Ascending aorta (tissue), 2 donors: Measurements from ENCODE around the gene S100A6. TPM values are rescaled to one million over a fixed set of nuclear protein-coding genes. Genes with fewer than 3 reads are reported as not detected.

Experiments
- DNase-seq, 2 donors: peaks; one replicate each; pipeline ENCODE4 v3.0.0-alpha.2; 2019; ENCODE audit warnings: low spot score in 2 of 2
- H3K27ac ChIP-seq, 2 donors: fragments of 200-600 bp; sonication (generic); one replicate each; pipeline ENCODE4 v1.5.1; 2016 to 2017; ENCODE audit warnings: mild to moderate bottlenecking in 1 of 2
- H3K27me3 ChIP-seq: fragments of 200-600 bp; sonication (generic); one replicate; pipeline ENCODE4 v1.5.1; 2017
- H3K36me3 ChIP-seq, 2 donors: fragments of 200-600 bp; sonication (generic); one replicate each; pipeline ENCODE4 v1.5.1; 2016
- H3K4me1 ChIP-seq, 2 donors: fragments of 200-600 bp; sonication (generic); one replicate each; pipeline ENCODE4 v1.5.1; 2016 to 2017; ENCODE audit warnings: mild to moderate bottlenecking in 1 of 2
- H3K4me3 ChIP-seq, 2 donors: fragments of 200-600 bp; sonication (generic); one replicate each; pipeline ENCODE4 v1.5.1; 2016 to 2017; ENCODE audit warnings: mild to moderate bottlenecking in 1 of 2
- H3K9me3 ChIP-seq, 2 donors: fragments of 200-600 bp; sonication (generic); one replicate each; pipeline ENCODE4 v1.5.1; 2016
- CTCF ChIP-seq, 3 experiments: fragments of 200-600 bp in 2 of 3; fragments of 450-650 bp in 1 of 3; sonication (generic) in 2 of 3; IDR thresholded peaks; one replicate each; pipeline ENCODE4 v1.5.1; 2016 to 2019; ENCODE audit warnings: antibody characterized with exemption in 3 of 3, mild to moderate bottlenecking in 1 of 3, moderate library complexity in 1 of 3
- intact Hi-C: fragments of 100-400 bp; cut with DNase I; formaldehyde crosslinking; loops from one replicate; pipeline ENCODE4 v1.15.1; 2023
- total RNA-seq: library from RNA; depleted of rRNA; stranded (reverse); fragments of >200 nt; gene quantifications from one replicate; pipeline ENCODE4 v1.1.0, GENCODE V29; 2016

S100A6 gene
- total RNA-seq, 1 donor from 2014 or later: 336 TPM

GRCh38 chr1:153493343-153493960, 42.3 kb downstream of the S100A6 start:
- no peaks in the 10 kb centered on the region for H3K9me3 ChIP-seq
- no peaks in the 10 kb centered on the region for H3K36me3 ChIP-seq
- no peaks in the 10 kb centered on the region for H3K27me3 ChIP-seq
- no peak for DNase-seq
- H3K4me1 ChIP-seq: peaks cover 18 to 47% of the 10 kb centered on the region in 2 donors
- no peak for TF ChIP-seq CTCF (IDR thresholded peaks at IDR 0.05)
- no peak overlapping the region for H3K4me3 ChIP-seq
- intact Hi-C loops: no loop called here
- H3K27ac ChIP-seq: peak overlapping the region; percentile 95 to 97

- no peaks in the 10 kb centered on the region for H3K36me3 ChIP-seq
- no peaks in the 10 kb centered on the region for H3K27me3 ChIP-seq
- TF ChIP-seq CTCF (IDR thresholded peaks at IDR 0.05): no peak
- peaks cover 18 to 54% of the 10 kb centered on the region in 2 donors for H3K4me1 ChIP-seq
- DNase-seq: peak; percentile 65 to 96
- peak overlapping the region; percentile 95 to 97 for H3K27ac ChIP-seq
- H3K4me3 ChIP-seq: peak overlapping the region in 1 of 2 donors; percentile 4
- H3K9me3 ChIP-seq: no peaks in the 10 kb centered on the region
- intact Hi-C loops: loop anchor here (2.0 kb wide), 1 partner anchor 16 kb away; no protein-coding TSS in a partner anchor
Observed at GRCh38 chr1:153490272-153491051, 45.3 kb downstream of the S100A6 start.

- Histone ChIP-seq H3K27me3 (no peaks in the 10 kb centered on the region), H3K27ac (peak overlapping the region; percentile 95 to 97), H3K4me3 (no peak overlapping the region), H3K4me1 (peaks cover 18 to 50% of the 10 kb centered on the region in 2 donors), H3K36me3 (no peaks in the 10 kb centered on the region), H3K9me3 (no peaks in the 10 kb centered on the region)
- TF ChIP-seq CTCF (IDR thresholded peaks at IDR 0.05): no peak
- intact Hi-C loops: loop anchor here (5.0 kb wide), 1 partner anchor 459 kb away; the partner anchor contains the start of gene DENND4B
- DNase-seq: peak; percentile 54 to 94
Observed at GRCh38 chr1:153488731-153489130, 47.1 kb downstream of the S100A6 start.

GRCh38 chr1:153487707-153488106, 48.1 kb downstream of the S100A6 start:
- H3K4me1 ChIP-seq: peaks cover 18 to 42% of the 10 kb centered on the region in 2 donors
- intact Hi-C loops: loop anchor here (5.0 kb wide), 1 partner anchor 460 kb away; the partner anchor contains the start of gene DENND4B
- TF ChIP-seq CTCF (IDR thresholded peaks at IDR 0.05): no peak

GRCh38 chr1:153485863-153486262, 49.9 kb downstream of the S100A6 start:
- DNase-seq: no peak
- Histone ChIP-seq H3K9me3 (no peaks in the 10 kb centered on the region), H3K4me3 (no peak overlapping the region), H3K27me3 (no peaks in the 10 kb centered on the region), H3K27ac (no peak overlapping the region), H3K4me1 (peaks cover 8 to 29% of the 10 kb centered on the region in 2 donors), H3K36me3 (no peaks in the 10 kb centered on the region)
- intact Hi-C loops: loop anchor here (5.0 kb wide), 1 partner anchor 461 kb away; the partner anchor contains the start of gene DENND4B
- no peak for TF ChIP-seq CTCF (IDR thresholded peaks at IDR 0.05)

More at GRCh38 chr1:153487707-153488106, 48.1 kb downstream of the S100A6 start:
- no peak for DNase-seq
- Histone ChIP-seq H3K27me3 (no peaks in the 10 kb centered on the region), H3K36me3 (no peaks in the 10 kb centered on the region), H3K9me3 (no peaks in the 10 kb centered on the region), H3K27ac (peak overlapping the region; percentile 95 to 97), H3K4me3 (no peak overlapping the region)

Other genes starting within 250 kb of the S100A6 start
- gene PGLYRP3, start 223.0 kb downstream of the S100A6 start, total RNA-seq: not detected
- not detected for gene PGLYRP4, start 187.2 kb downstream of the S100A6 start, total RNA-seq
- gene S100A9, start 178.1 kb downstream of the S100A6 start, total RNA-seq: 764 TPM
- not detected for gene S100A12, start 160.4 kb downstream of the S100A6 start, total RNA-seq
- 33.5 TPM for gene S100A8, start 144.9 kb downstream of the S100A6 start, total RNA-seq
- gene S100A7A, start 119.5 kb downstream of the S100A6 start, total RNA-seq: not detected
- not detected for gene S100A7, start 75.3 kb downstream of the S100A6 start, total RNA-seq
- not detected for gene S100A5, start 4.9 kb upstream of the S100A6 start, total RNA-seq
- 690 TPM for gene S100A4, start 9.8 kb upstream of the S100A6 start, total RNA-seq
- not detected for gene S100A3, start 13.3 kb upstream of the S100A6 start, total RNA-seq
- gene S100A2, start 29.9 kb upstream of the S100A6 start, total RNA-seq: not detected
- gene S100A16, start 77.1 kb upstream of the S100A6 start, total RNA-seq: 364 TPM
- 1.5 TPM for gene S100A14, start 80.3 kb upstream of the S100A6 start, total RNA-seq
- gene S100A13, start 91.5 kb upstream of the S100A6 start, total RNA-seq: 89.7 TPM
- not detected for gene S100A1, start 92.4 kb upstream of the S100A6 start, total RNA-seq
- gene CHTOP, start 98.1 kb upstream of the S100A6 start, total RNA-seq: 58.9 TPM
- 61.0 TPM for gene SNAPIN, start 122.7 kb upstream of the S100A6 start, total RNA-seq
- 37.5 TPM for gene ILF2, start 135.0 kb upstream of the S100A6 start, total RNA-seq
- gene NPR1, start 142.7 kb upstream of the S100A6 start, total RNA-seq: 187 TPM
- gene INTS3, start 192.1 kb upstream of the S100A6 start, total RNA-seq: 55.9 TPM
- gene SLC27A3, start 239.4 kb upstream of the S100A6 start, total RNA-seq: 315 TPM